Esophagus muscularis mucosa (tissue), 3 donors: ENCODE measurements around the gene THBS2.

Experiments
- CTCF ChIP-seq, 3 experiments: fragments of 200-600 bp in 2 of 3; fragments of 450-650 bp in 1 of 3; sonication (generic) in 2 of 3; IDR thresholded peaks; one replicate each; pipeline ENCODE4 v1.5.1; 2017 to 2019; ENCODE audit warnings: antibody characterized with exemption in 3 of 3, mild to moderate bottlenecking in 2 of 3, moderate library complexity in 1 of 3
- POLR2A ChIP-seq: fragments of 450-650 bp; IDR thresholded peaks from one replicate; pipeline ENCODE4 v1.6.1; 2017; ENCODE audit warnings: antibody characterized with exemption, moderate library complexity, mild to moderate bottlenecking, low read depth
- POLR2AphosphoS5 ChIP-seq, 2 donors: sonication (generic); formaldehyde crosslinking; IDR thresholded peaks; one replicate each; pipeline ENCODE4 v1.6.1; 2017; ENCODE audit warnings: antibody characterized with exemption in 2 of 2

- TF ChIP-seq CTCF (IDR thresholded peaks at IDR 0.05), result no peak
- no peak for TF ChIP-seq POLR2AphosphoS5 (IDR thresholded peaks at IDR 0.05)
- TF ChIP-seq POLR2A, result no peak
Measured at GRCh38 chr6:169233832-169234231, 19.8 kb downstream of the THBS2 start.
